OCI-LY1 (cell line): ENCODE data around the gene RPS6KL1.

ENCODE experiments used
- CTCF ChIP-seq: fragments of 200-600 bp; sonication (generic), shearing (Covaris generic); IDR thresholded peaks from 2 replicates; pipeline ENCODE4 v1.5.1; 2017; ENCODE audit warnings: mild to moderate bottlenecking, antibody characterized with exemption, low read length, moderate library complexity, mixed read lengths
- EZH2 ChIP-seq: fragments of 200-600 bp; sonication (generic), shearing (Covaris generic); IDR thresholded peaks from 2 replicates; pipeline ENCODE4 v1.8.0; 2017; ENCODE audit warnings: borderline replicate concordance, mixed run types, mild to moderate bottlenecking, antibody characterized with exemption, low read length, moderate library complexity, mixed read lengths

DNA sequence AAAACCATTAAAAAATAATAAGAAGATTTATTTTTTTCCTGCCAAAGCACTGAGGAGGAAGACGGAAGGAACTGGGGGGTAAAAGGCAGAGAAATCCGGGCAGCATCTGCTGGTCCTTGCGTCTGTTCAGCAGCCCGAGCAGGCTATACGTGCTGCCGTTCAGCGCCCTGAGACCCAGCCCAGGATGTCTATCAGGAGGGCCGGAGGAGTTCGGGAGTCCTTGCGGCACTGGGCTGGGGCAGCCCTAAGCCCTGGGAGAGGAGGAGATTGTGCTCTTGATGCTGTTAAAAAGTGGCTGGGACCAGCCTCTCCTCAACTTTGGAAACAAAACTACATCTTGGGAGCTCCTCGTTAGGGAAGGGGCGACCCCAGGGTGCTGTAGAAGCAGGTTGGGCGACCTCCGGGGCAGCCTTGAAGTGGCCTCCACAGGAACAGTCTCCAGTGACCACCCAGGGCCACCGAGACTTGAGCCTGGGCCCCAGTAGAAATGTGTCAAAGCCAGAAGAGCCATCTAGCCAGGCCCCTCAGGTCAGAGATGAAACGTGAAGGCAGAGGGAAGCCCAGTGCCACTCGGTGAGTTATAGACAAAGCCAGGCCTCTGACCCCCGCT is 18.0 kb upstream of the RPS6KL1 start:
- TF ChIP-seq CTCF (no peak), EZH2 (no peak)
